ENCODE results near the gene GREB1L.

- TF ChIP-seq CTCF (conservative IDR thresholded peaks at IDR 0.05 in 1 of 2, IDR thresholded peaks at IDR 0.05 in 1 of 2; ENCODE audit: extremely low read depth in 1 of 2, insufficient read depth in 1 of 2, low read depth in 1 of 2, low read length in 2 of 2) (no peak), EZH2 (IDR thresholded peaks at IDR 0.05; ENCODE audit: borderline replicate concordance, low read length) (no peak)
Observed at GRCh38 chr18:21526463-21526862, 284.4 kb downstream of the GREB1L start.

Measured in mammary epithelial cell (primary cell).